Measurements from ENCODE around the gene PFDN2. TPM values are rescaled to one million over a fixed set of nuclear protein-coding genes. Genes with fewer than 3 reads are reported as not detected.

The PFDN2 gene
- total and polyA plus RNA-seq, 10 of the 15 experiments (the other 5 are each of a cell fraction or from before 2014, with no cell fraction given) = 30.0 to 141 (median 80.5) TPM

GRCh38 chr1:161121834-161122233 is 4.0 kb upstream of the PFDN2 start:
- Histone ChIP-seq H3K36me3 (ENCODE audit: control insufficient read depth in 2 of 2, insufficient read depth in 2 of 2, low read length in 1 of 2) (peaks cover 17 to 18% of the 10 kb centered on the region in 2 experiments), H3K9me3 (replicated peaks; ENCODE audit: control insufficient read depth, insufficient read depth, low read length) (no peaks in the 10 kb centered on the region), H3K27me3 (replicated peaks in 1 of 2; ENCODE audit: control insufficient read depth in 2 of 2, insufficient read depth in 2 of 2, low read length in 1 of 2) (no peaks in the 10 kb centered on the region), H3K4me1 (ENCODE audit: control insufficient read depth, insufficient read depth, low read length) (peaks cover 19% of the 10 kb centered on the region), H3K79me2 (ENCODE audit: control insufficient read depth, insufficient read depth, low read length) (peaks cover 28% of the 10 kb centered on the region), H3K4me3 (no peak overlapping the region), H3K27ac (ENCODE audit: control insufficient read depth, insufficient read depth) (peak overlapping the region; percentile 10; the same call in 1 of the 2 replicates), H3K9ac (ENCODE audit: control insufficient read depth, insufficient read depth, low read length) (no peak overlapping the region), H2AFZ (ENCODE audit: control insufficient read depth, low read depth, low read length) (no peak overlapping the region), H3K4me2 (ENCODE audit: control insufficient read depth, insufficient read depth) (peak overlapping the region; percentile 38), H4K20me1 (ENCODE audit: control insufficient read depth, insufficient read depth) (no peaks in the 10 kb centered on the region)
- ATAC-seq (no peak), FAIRE-seq (no peak), DNase-seq (ENCODE audit: low read depth, low spot score) (no peak)
- SMC1A ChIA-PET (ENCODE audit: uncharacterized antibody, unreplicated experiment) = interaction anchor here (0.8 to 1.6 kb wide), 8 partner anchors 9 to 84 kb away, joined by 3 to 5 read pairs (median 4); partner anchors contain the start of gene TSTD1
- TF ChIP-seq TBL1XR1 (IDR thresholded peaks at IDR 0.05; ENCODE audit: low read depth, low read length) (no peak), ZNF384 (IDR thresholded peaks at IDR 0.05; ENCODE audit: borderline replicate concordance, low read depth, low read length) (peak; percentile 81), SPI1 (IDR thresholded peaks at IDR 0.05; ENCODE audit: borderline replicate concordance, insufficient read depth, low read depth, low read length) (peak; percentile 27; the same call in 1 of the 2 replicates), HDAC2 (IDR thresholded peaks at IDR 0.05) (no peak)
- BruUV-seq (replicated peaks) = no TSS peak
- in situ Hi-C loops (cut with MboI) (no loop called here), intact Hi-C loops (cut with micrococcal nuclease; ENCODE audit: unreplicated experiment) (no loop called here)
- RAD21 ChIA-PET (ENCODE audit: unreplicated experiment) = interaction anchor here (0.7 to 1.3 kb wide), 3 partner anchors 14 to 75 kb away, joined by 3 to 4 read pairs (median 4); no protein-coding TSS in a partner anchor
- CTCF ChIA-PET = interaction anchor here (0.6 to 1.7 kb wide), 4 partner anchors 19 to 870 kb away, joined by 3 to 8 read pairs (median 4); partner anchors contain the start of gene TOMM40L
- POLR2A ChIA-PET = interaction anchor here (1.0 to 1.6 kb wide), 4 partner anchors 53 to 122 kb away, joined by 3 to 9 read pairs (median 6); no protein-coding TSS in a partner anchor
- WGBS (ENCODE audit: insufficient coverage, insufficient replicate concordance, low lambda C conversion rate, missing lambda C conversion rate) = 51% methylated on average over 4 of the region's 4 CpGs

- FAIRE-seq (peak; percentile 49), ATAC-seq (no peak), DNase-seq (ENCODE audit: low read depth, low spot score) (no peak)
- H3K36me3 ChIP-seq (ENCODE audit: control insufficient read depth in 2 of 2, insufficient read depth in 2 of 2, low read length in 1 of 2) = peaks cover 17 to 18% of the 10 kb centered on the region in 2 experiments
- H3K4me3 ChIP-seq = no peak overlapping the region
- H3K27ac ChIP-seq (ENCODE audit: control insufficient read depth, insufficient read depth) = no peak overlapping the region
- ChIA-PET POLR2A (interaction anchor here (0.5 to 1.6 kb wide), 7 partner anchors 8 to 121 kb away, joined by 3 to 9 read pairs (median 5); no protein-coding TSS in a partner anchor), RAD21 (ENCODE audit: unreplicated experiment) (interaction anchor here (0.7 to 1.3 kb wide), 2 partner anchors 15 to 25 kb away, joined by 4 read pairs; no protein-coding TSS in a partner anchor), SMC1A (ENCODE audit: uncharacterized antibody, unreplicated experiment) (interaction anchor here (1.1 to 1.6 kb wide), 7 partner anchors 9 to 83 kb away, joined by 3 to 5 read pairs (median 4); partner anchors contain the start of gene TSTD1), CTCF (interaction anchor here (0.6 to 1.7 kb wide), 5 partner anchors 20 to 137 kb away, joined by 3 to 8 read pairs (median 4); partner anchors contain the start of gene TOMM40L)
- 100% methylated on average over 3 of the region's 3 CpGs for WGBS (ENCODE audit: insufficient coverage, insufficient replicate concordance, low lambda C conversion rate, missing lambda C conversion rate)
- intact Hi-C loops (cut with micrococcal nuclease; ENCODE audit: unreplicated experiment) (no loop called here), in situ Hi-C loops (cut with MboI) (no loop called here)
- H3K4me1 ChIP-seq (ENCODE audit: control insufficient read depth, insufficient read depth, low read length) = peaks cover 19% of the 10 kb centered on the region
- TF ChIP-seq SIN3A (IDR thresholded peaks at IDR 0.05; ENCODE audit: low read depth, low read length) = no peak
- TF ChIP-seq POLR2AphosphoS2 (IDR thresholded peaks at IDR 0.05; ENCODE audit: low read depth, low read length) = 0 out of 2 replicates have a peak, but pooled peaks have one; percentile 35
- 0 out of 2 replicates have a peak, but pooled peaks have one; percentile 25 for TF ChIP-seq MTA3 (IDR thresholded peaks at IDR 0.05; ENCODE audit: borderline replicate concordance, low read length)
- H2AFZ ChIP-seq (ENCODE audit: control insufficient read depth, low read depth, low read length) = no peak overlapping the region
- no peaks in the 10 kb centered on the region for H3K27me3 ChIP-seq (replicated peaks in 1 of 2; ENCODE audit: control insufficient read depth in 2 of 2, insufficient read depth in 2 of 2, low read length in 1 of 2)
- H3K9me3 ChIP-seq (replicated peaks; ENCODE audit: control insufficient read depth, insufficient read depth, low read length) = no peaks in the 10 kb centered on the region
- H3K4me2 ChIP-seq (ENCODE audit: control insufficient read depth, insufficient read depth) = no peak overlapping the region
- no peaks in the 10 kb centered on the region for H4K20me1 ChIP-seq (ENCODE audit: control insufficient read depth, insufficient read depth)
- peaks cover 32% of the 10 kb centered on the region for H3K79me2 ChIP-seq (ENCODE audit: control insufficient read depth, insufficient read depth, low read length)
- H3K9ac ChIP-seq (ENCODE audit: control insufficient read depth, insufficient read depth, low read length) = no peak overlapping the region
- BruUV-seq (replicated peaks) = no TSS peak
Observed at GRCh38 chr1:161121042-161121650, 3.3 kb upstream of the PFDN2 start.
